Smooth muscle cell (in vitro differentiated cells): Measurements from ENCODE around the gene COG7. TPM values are rescaled to one million over a fixed set of nuclear protein-coding genes. Genes with fewer than 3 reads are reported as not detected.

Experiments
- DNase-seq: peaks from one replicate; lab custom pipeline; 2025; ENCODE audit not compliant: unreplicated experiment; lab: John Stamatoyannopoulos, UW
- H2AFZ ChIP-seq: fragments of 200-600 bp; sonication (generic); 2 replicates; pipeline ENCODE4 v1.6.0; 2016; ENCODE audit warnings: antibody characterized with exemption, low read depth, mild to moderate bottlenecking
- H3F3A ChIP-seq: fragments of 200-600 bp; sonication (generic); 2 replicates; pipeline ENCODE4 v1.6.0; 2017; ENCODE audit warnings: antibody characterized with exemption, low read depth
- H3K27ac ChIP-seq: fragments of 200-600 bp; sonication (generic); 2 replicates; pipeline ENCODE4 v1.5.1; 2016; ENCODE audit warnings: low read depth, mild to moderate bottlenecking
- H3K27me3 ChIP-seq: fragments of 200-600 bp; sonication (generic); 2 replicates; pipeline ENCODE4 v1.6.1; 2016; ENCODE audit warnings: low read depth, mild to moderate bottlenecking
- H3K36me3 ChIP-seq: fragments of 200-600 bp; sonication (generic); 2 replicates; pipeline ENCODE4 v1.5.1; 2016; ENCODE audit warnings: low read depth
- H3K4me1 ChIP-seq: fragments of 200-600 bp; sonication (generic); 2 replicates; pipeline ENCODE4 v1.5.1; 2016; ENCODE audit warnings: low read depth
- H3K4me2 ChIP-seq: fragments of 200-600 bp; sonication (generic); 2 replicates; pipeline ENCODE4 v1.6.0; 2016; ENCODE audit warnings: mild to moderate bottlenecking
- H3K4me3 ChIP-seq: fragments of 200-600 bp; sonication (generic); 2 replicates; pipeline ENCODE4 v1.5.1; 2016; ENCODE audit warnings: mild to moderate bottlenecking
- H3K79me2 ChIP-seq: fragments of 200-600 bp; sonication (generic); 2 replicates; pipeline ENCODE4 v1.6.0; 2016; ENCODE audit warnings: low read depth, mild to moderate bottlenecking
- H3K9ac ChIP-seq: fragments of 200-600 bp; sonication (generic); 2 replicates; pipeline ENCODE4 v1.6.0; 2016; ENCODE audit warnings: low read depth
- H3K9me3 ChIP-seq: fragments of 200-600 bp; sonication (generic); replicated peaks from 2 replicates; pipeline ENCODE4 v1.5.1; 2016; ENCODE audit warnings: low read depth
- H4K20me1 ChIP-seq: fragments of 200-600 bp; sonication (generic); 2 replicates; pipeline ENCODE4 v1.6.0; 2016; ENCODE audit warnings: low read depth
- WGBS: methylation state at CpG from one replicate; pipeline ENCODE4 v1.1.7; 2016; ENCODE audit warnings: low lambda C conversion rate; 5-methylcytosine and 5-hydroxymethylcytosine counted together
- polyA plus RNA-seq: library from polyadenylated mRNA; unstranded; fragments of >200 nt; fragmentation: Nextera tagmentation; extraction: Ambion mirVana; gene quantifications from 2 replicates; pipeline ENCODE4 v1.2.1, GENCODE V29; 2016
- small RNA-seq: library from RNA; depleted of rRNA; stranded (forward); fragments of <200 nt; gene quantifications from one replicate; pipeline ENCODE3, GENCODE V24; 2014
- total RNA-seq: library from RNA; depleted of rRNA; stranded (reverse); fragments of >200 nt; gene quantifications from 2 replicates; pipeline ENCODE4 v1.2.3, GENCODE V29; 2014
- TF ChIP-seq, protein P1 (sequence below): fragments of 200-600 bp; sonication (generic); IDR thresholded peaks from 2 replicates; pipeline ENCODE4 v1.5.1; 2017; ENCODE audit warnings: borderline replicate concordance, mild to moderate bottlenecking, antibody characterized with exemption; ENCODE audit not compliant: insufficient read depth, poor library complexity, severe bottlenecking

COG7 gene
- total and polyA plus RNA-seq, 2 experiments from 2014 or later, result 17.2 to 17.6 TPM

DNA sequence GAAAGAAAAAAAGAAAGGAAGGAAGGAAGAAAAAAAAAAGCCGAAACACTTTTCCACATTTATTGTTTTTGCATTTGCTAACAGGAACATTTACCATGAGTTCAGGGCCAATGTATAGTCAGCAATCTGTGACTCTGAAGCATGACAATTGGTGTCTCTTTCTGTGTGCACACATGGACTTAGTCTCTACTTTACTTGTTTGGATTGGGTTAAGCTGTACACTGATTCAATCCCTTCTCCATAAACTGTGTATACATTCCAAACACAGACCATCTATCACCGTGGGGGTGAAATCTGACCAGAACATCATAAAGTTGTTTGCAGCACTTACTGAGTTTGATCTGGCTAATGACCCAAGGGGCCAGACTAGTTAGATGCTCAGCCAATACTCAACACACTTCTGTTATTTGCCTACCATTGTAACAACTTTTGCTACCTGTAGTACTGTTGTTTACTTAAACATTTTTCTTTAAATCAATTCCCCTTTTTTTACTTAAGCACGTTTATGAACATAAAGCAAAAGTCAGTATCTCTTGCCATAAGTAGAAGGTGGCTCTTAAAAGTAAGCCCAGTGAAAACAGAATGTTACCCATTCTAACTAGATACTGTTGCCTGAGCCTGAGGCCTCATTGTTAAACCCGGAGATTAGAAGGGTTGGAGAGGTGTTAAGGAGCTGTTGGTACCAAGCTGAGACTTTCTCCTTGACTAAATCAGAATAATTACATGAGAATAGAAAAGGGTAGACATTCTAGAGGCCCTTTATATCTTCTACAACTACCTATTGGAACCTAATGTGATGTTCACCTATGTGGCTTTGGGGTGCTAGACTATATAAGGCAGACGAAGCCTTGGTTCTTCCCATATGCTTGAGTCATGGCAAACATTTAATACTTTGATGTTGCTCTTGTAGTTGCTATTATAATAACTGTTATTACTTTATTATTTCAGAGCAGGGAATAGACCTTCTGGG, 109.1 kb downstream of the COG7 start:
- H3K4me3 ChIP-seq, result no peak overlapping the region
- no peaks in the 10 kb centered on the region for H3K36me3 ChIP-seq
- H3K79me2 ChIP-seq, result no peaks in the 10 kb centered on the region
- no peaks in the 10 kb centered on the region for H3K27me3 ChIP-seq
- no peak overlapping the region for H3K27ac ChIP-seq
- TF ChIP-seq, protein P1, sequence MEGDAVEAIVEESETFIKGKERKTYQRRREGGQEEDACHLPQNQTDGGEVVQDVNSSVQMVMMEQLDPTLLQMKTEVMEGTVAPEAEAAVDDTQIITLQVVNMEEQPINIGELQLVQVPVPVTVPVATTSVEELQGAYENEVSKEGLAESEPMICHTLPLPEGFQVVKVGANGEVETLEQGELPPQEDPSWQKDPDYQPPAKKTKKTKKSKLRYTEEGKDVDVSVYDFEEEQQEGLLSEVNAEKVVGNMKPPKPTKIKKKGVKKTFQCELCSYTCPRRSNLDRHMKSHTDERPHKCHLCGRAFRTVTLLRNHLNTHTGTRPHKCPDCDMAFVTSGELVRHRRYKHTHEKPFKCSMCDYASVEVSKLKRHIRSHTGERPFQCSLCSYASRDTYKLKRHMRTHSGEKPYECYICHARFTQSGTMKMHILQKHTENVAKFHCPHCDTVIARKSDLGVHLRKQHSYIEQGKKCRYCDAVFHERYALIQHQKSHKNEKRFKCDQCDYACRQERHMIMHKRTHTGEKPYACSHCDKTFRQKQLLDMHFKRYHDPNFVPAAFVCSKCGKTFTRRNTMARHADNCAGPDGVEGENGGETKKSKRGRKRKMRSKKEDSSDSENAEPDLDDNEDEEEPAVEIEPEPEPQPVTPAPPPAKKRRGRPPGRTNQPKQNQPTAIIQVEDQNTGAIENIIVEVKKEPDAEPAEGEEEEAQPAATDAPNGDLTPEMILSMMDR, result no peak
- H2AFZ ChIP-seq, result no peak overlapping the region
- no peak overlapping the region for H3K4me2 ChIP-seq
- no peak for DNase-seq
- no peaks in the 10 kb centered on the region for H4K20me1 ChIP-seq
- H3F3A ChIP-seq, result no peaks in the 10 kb centered on the region
- H3K4me1 ChIP-seq, result no peaks in the 10 kb centered on the region
- no peak overlapping the region for H3K9ac ChIP-seq
- 60% methylated on average over 5 of the region's 5 CpGs for WGBS
- no peaks in the 10 kb centered on the region for H3K9me3 ChIP-seq

DNA sequence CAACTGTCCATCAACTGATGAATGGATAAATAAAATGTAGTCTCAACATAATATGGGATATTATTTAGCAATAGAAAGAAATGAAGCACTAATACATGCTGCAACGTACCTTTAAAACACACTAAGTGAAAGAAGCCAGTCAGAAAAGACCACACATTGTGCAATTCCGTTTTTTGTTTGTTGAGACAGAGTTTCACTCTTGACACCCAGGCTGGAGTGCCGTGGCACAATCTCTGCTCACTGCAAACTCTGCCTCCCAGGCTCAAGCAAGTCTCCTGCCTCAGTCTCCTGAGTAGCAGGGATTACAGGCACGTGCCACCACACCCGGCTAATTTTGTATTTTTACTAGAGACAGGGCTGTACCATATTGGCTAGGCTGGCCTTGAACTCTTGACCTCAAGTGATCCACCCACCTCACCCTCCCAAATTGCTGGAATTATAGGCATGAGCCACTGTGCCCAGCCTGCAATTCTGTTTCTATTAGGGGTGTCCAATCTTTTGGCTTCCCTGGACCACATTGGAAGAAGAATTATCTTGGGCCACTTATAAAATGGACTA, 110.8 kb downstream of the COG7 start:
- H3K9ac ChIP-seq, result no peak overlapping the region
- WGBS, result 77% methylated on average over 5 of the region's 5 CpGs
- no peak for DNase-seq

DNA sequence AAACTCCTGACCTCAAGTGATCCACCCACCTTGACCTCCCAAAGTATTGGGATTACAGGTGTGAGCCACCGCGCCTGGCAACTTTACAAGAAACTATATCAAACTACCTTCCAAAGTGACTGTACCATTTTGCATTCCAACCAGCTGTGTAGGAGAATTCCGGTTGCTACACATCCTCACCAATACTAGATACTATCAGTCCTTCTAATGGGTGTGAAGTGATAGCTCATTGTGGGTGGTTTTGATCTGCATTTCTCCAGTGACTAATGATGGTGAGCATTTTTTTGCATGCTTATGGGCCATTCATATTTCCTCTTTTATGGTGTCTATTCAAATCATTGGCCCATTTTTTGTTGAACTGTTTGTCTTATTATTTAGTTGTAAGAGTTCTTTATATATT, 113.2 kb downstream of the COG7 start:
- H3K27me3 ChIP-seq, result no peaks in the 10 kb centered on the region
- H3K27ac ChIP-seq, result no peak overlapping the region
- TF ChIP-seq, protein P1, result no peak
- WGBS, result 92% methylated on average over 3 of the region's 3 CpGs
- no peak overlapping the region for H3K4me2 ChIP-seq
- H3K9ac ChIP-seq, result no peak overlapping the region
- H3K9me3 ChIP-seq, result no peaks in the 10 kb centered on the region
- H3K36me3 ChIP-seq, result no peaks in the 10 kb centered on the region
- no peaks in the 10 kb centered on the region for H3K79me2 ChIP-seq
- H3K4me3 ChIP-seq, result no peak overlapping the region
- H3K4me1 ChIP-seq, result no peaks in the 10 kb centered on the region
- no peaks in the 10 kb centered on the region for H4K20me1 ChIP-seq
- no peak overlapping the region for H2AFZ ChIP-seq
- no peaks in the 10 kb centered on the region for H3F3A ChIP-seq
- DNase-seq, result no peak

More for the DNA sequence above, 110.8 kb downstream of the COG7 start:
- Histone ChIP-seq H3K36me3 (no peaks in the 10 kb centered on the region), H4K20me1 (no peaks in the 10 kb centered on the region), H2AFZ (no peak overlapping the region), H3K9me3 (no peaks in the 10 kb centered on the region), H3K4me1 (no peaks in the 10 kb centered on the region), H3K4me2 (no peak overlapping the region), H3K4me3 (no peak overlapping the region), H3F3A (no peaks in the 10 kb centered on the region), H3K27ac (no peak overlapping the region), H3K79me2 (no peaks in the 10 kb centered on the region), H3K27me3 (no peaks in the 10 kb centered on the region)
- TF ChIP-seq, protein P1, result no peak

Small RNA genes lying within 50 kb of the gene (small RNA-seq; reads per million reads assigned to genes)
- gene RF00072, result not detected

Other genes with a start within 250 kb of the COG7 start
- not detected in 2 replicates for gene SCNN1B, start 150.9 kb downstream of the COG7 start, total RNA-seq
- gene SCNN1B, start 150.9 kb downstream of the COG7 start, polyA plus RNA-seq, result not detected in 2 replicates
- 27.7 and 42.5 TPM in 2 replicates for gene GGA2, start 57.3 kb upstream of the COG7 start, total RNA-seq
- 32.2 TPM in 2 replicates for gene GGA2, start 57.3 kb upstream of the COG7 start, polyA plus RNA-seq
- gene EARS2, start 104.2 kb upstream of the COG7 start, total RNA-seq, result 14.3 and 32.8 TPM in 2 replicates
- gene EARS2, start 104.2 kb upstream of the COG7 start, polyA plus RNA-seq, result 13.0 and 22.8 TPM in 2 replicates
- gene UBFD1, start 104.5 kb upstream of the COG7 start, total RNA-seq, result 69.3 and 111 TPM in 2 replicates
- gene UBFD1, start 104.5 kb upstream of the COG7 start, polyA plus RNA-seq, result 31.9 and 35.5 TPM in 2 replicates
- gene NDUFAB1, start 143.1 kb upstream of the COG7 start, total RNA-seq, result 172 and 192 TPM in 2 replicates
- 223 and 252 TPM in 2 replicates for gene NDUFAB1, start 143.1 kb upstream of the COG7 start, polyA plus RNA-seq
- 3.8 and 4.6 TPM in 2 replicates for gene PALB2, start 188.1 kb upstream of the COG7 start, total RNA-seq
- gene PALB2, start 188.1 kb upstream of the COG7 start, polyA plus RNA-seq, result 4.1 and 5.3 TPM in 2 replicates
- 14.0 and 23.3 TPM in 2 replicates for gene DCTN5, start 188.3 kb upstream of the COG7 start, total RNA-seq
- 20.2 and 22.6 TPM in 2 replicates for gene DCTN5, start 188.3 kb upstream of the COG7 start, polyA plus RNA-seq
- 3.1 and 29.7 TPM in 2 replicates for gene PLK1, start 225.7 kb upstream of the COG7 start, total RNA-seq
- gene PLK1, start 225.7 kb upstream of the COG7 start, polyA plus RNA-seq, result 12.0 and 15.5 TPM in 2 replicates